Measurements from ENCODE around the gene PPP2R3A. TPM values are rescaled to one million over a fixed set of nuclear protein-coding genes. Genes with fewer than 3 reads are reported as not detected.

PPP2R3A gene
- total RNA-seq, 6 experiments from 2014 or later = 1.0 to 3.2 (median 1.7) TPM

DNA sequence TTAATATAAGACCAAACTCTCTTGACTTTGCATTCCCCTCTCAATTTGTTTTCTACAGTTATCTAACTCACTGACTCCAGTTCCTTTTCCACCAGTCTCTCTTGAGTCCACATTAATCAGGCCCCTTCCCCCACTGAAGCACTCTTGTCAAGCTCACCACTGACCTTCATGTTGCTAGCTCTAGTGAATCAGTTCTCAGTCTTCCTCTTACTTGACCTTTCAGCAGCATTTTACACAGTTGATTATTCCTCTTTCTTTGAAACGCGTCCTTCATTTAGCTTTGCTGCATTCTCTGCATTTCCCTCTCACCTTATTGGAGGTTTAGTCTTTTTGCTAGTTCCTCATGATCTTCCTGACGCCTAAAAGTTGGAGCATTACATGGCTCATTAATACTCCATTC, 8.3 kb downstream of the PPP2R3A start:
- ATAC-seq (no peak), DNase-seq (no peak)
- Histone ChIP-seq H3K4me3 (no peak overlapping the region), H3K9me3 (no peaks in the 10 kb centered on the region), H3K4me1 (no peaks in the 10 kb centered on the region), H3K27me3 (no peaks in the 10 kb centered on the region), H3K27ac (no peak overlapping the region), H3K36me3 (no peaks in the 10 kb centered on the region)
- intact Hi-C loops (cut with DNase I) = no loop called here
- TF ChIP-seq POLR2A (IDR thresholded peaks at IDR 0.05) = no peak
- TF ChIP-seq, protein P1, sequence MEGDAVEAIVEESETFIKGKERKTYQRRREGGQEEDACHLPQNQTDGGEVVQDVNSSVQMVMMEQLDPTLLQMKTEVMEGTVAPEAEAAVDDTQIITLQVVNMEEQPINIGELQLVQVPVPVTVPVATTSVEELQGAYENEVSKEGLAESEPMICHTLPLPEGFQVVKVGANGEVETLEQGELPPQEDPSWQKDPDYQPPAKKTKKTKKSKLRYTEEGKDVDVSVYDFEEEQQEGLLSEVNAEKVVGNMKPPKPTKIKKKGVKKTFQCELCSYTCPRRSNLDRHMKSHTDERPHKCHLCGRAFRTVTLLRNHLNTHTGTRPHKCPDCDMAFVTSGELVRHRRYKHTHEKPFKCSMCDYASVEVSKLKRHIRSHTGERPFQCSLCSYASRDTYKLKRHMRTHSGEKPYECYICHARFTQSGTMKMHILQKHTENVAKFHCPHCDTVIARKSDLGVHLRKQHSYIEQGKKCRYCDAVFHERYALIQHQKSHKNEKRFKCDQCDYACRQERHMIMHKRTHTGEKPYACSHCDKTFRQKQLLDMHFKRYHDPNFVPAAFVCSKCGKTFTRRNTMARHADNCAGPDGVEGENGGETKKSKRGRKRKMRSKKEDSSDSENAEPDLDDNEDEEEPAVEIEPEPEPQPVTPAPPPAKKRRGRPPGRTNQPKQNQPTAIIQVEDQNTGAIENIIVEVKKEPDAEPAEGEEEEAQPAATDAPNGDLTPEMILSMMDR (IDR thresholded peaks at IDR 0.05) = no peak
- 75% methylated on average over 3 of the region's 3 CpGs for WGBS (ENCODE audit: insufficient coverage, low coverage, low lambda C conversion rate, missing lambda C conversion rate)

DNA sequence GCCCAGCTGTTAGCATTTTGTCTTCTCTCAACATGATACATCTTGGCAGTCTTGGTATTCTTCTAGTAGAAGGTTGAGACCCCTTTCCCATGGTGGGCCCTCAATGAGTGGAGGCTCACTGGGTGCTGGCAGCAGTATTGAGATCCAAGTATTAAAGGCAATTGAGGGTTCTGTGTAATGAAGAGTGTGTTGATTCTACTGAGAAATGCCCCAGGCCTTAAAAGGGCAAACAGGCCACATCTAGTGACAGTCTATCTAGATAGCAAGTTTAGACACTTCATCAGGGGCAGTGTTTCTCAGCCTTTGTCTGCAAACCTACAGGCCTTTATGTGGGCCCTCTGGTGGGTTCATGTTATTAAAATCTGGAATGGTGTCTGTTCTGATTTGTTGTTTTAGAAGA, 9.5 kb downstream of the PPP2R3A start:
- intact Hi-C loops (cut with DNase I) = no loop called here
- Histone ChIP-seq H3K4me1 (no peaks in the 10 kb centered on the region), H3K27me3 (no peaks in the 10 kb centered on the region), H3K9me3 (no peaks in the 10 kb centered on the region), H3K27ac (no peak overlapping the region), H3K4me3 (no peak overlapping the region), H3K36me3 (no peaks in the 10 kb centered on the region)
- ATAC-seq (no peak), DNase-seq (no peak)
- TF ChIP-seq POLR2A (IDR thresholded peaks at IDR 0.05) = no peak
- TF ChIP-seq, protein P1 (IDR thresholded peaks at IDR 0.05) = no peak

DNA sequence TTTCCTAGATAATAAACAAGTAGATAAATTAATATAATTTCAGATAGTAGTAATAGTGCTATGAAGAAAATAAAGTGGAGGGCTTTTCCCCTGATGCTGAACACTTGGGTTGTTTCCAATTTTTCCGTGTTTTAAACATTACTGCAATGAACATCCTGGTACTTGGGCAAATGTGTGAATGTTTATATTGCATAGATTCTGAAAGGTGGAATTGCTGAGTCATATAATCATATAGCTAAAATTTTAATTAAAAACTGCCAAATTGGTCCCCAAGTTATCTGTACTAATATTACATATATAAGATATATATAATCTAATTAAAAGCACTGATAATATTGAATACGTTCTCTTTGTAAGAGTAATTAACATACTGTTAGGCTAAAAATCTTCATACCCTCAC, 10.0 kb downstream of the PPP2R3A start:
- intact Hi-C loops (cut with DNase I) = no loop called here
- no peaks in the 10 kb centered on the region for H3K27me3 ChIP-seq
- no peaks in the 10 kb centered on the region for H3K4me1 ChIP-seq

DNA sequence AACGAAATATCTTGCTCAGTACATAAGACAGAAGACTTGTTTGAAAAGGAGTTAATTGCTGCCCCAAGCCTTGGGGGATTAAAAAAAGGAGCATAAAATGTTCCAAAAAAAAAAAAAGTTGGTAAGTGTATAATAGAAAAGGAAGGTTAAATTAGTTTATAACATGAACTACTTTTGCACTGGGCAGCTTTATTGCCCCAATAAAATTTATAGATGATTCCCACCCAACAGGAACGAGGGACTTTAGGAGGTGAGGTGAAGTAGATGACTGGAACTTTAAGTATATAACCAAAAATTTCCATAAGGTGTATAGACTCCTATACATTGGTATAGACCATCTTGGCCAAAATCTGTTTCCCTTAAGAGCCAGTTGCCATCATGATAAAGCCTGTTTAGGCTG, 14.8 kb downstream of the PPP2R3A start:
- H3K27me3 ChIP-seq = no peaks in the 10 kb centered on the region
- TF ChIP-seq POLR2A (IDR thresholded peaks at IDR 0.05) = no peak
- TF ChIP-seq, protein P1 (IDR thresholded peaks at IDR 0.05) = no peak
- no peaks in the 10 kb centered on the region for H3K36me3 ChIP-seq
- DNase-seq (no peak), ATAC-seq (no peak)
- H3K9me3 ChIP-seq = no peaks in the 10 kb centered on the region
- WGBS (ENCODE audit: insufficient coverage, low coverage, low lambda C conversion rate, missing lambda C conversion rate) = 93% methylated on average over 2 of the region's 2 CpGs
- H3K4me3 ChIP-seq = no peak overlapping the region
- intact Hi-C loops (cut with DNase I) = no loop called here
- no peaks in the 10 kb centered on the region for H3K4me1 ChIP-seq
- no peak overlapping the region for H3K27ac ChIP-seq

More for the DNA sequence above, 10.0 kb downstream of the PPP2R3A start:
- ATAC-seq = no peak
- no peak for TF ChIP-seq POLR2A (IDR thresholded peaks at IDR 0.05)
- TF ChIP-seq, protein P1 (IDR thresholded peaks at IDR 0.05) = no peak
- no peak for DNase-seq
- H3K27ac ChIP-seq = no peak overlapping the region
- 50% methylated on average over 2 of the region's 2 CpGs for WGBS (ENCODE audit: insufficient coverage, low coverage, low lambda C conversion rate, missing lambda C conversion rate)
- no peaks in the 10 kb centered on the region for H3K36me3 ChIP-seq
- H3K4me3 ChIP-seq = no peak overlapping the region
- no peaks in the 10 kb centered on the region for H3K9me3 ChIP-seq

All from right lobe of liver (tissue), 6 donors.